ENCODE data around the gene TMEM9B.

- no peak for TF ChIP-seq POLR2A (IDR thresholded peaks at IDR 0.05)
- no peak for TF ChIP-seq CTCF (IDR thresholded peaks at IDR 0.05 in 4 of 5, conservative IDR thresholded peaks at IDR 0.05 in 1 of 5)
Observed at GRCh38 chr11:8928205-8928604, 36.0 kb downstream of the TMEM9B start.

Data from gastrocnemius medialis (tissue), 4 donors.